GM21360 (cell line): ENCODE measurements around the gene MYO5B.

Experiments
- ATAC-seq: cut with Tn5 transposase; IDR thresholded peaks from one replicate; pipeline ENCODE4 v1.9.1; 2021; ENCODE audit warnings: mild to moderate bottlenecking, moderate library complexity; ENCODE audit not compliant: unreplicated experiment

MYO5B gene

GRCh38 chr18:50073319-50073718, 121.6 kb downstream of the MYO5B start:
- ATAC-seq, result no peak

- ATAC-seq, result no peak
Observed at GRCh38 chr18:50072146-50072545, 122.8 kb downstream of the MYO5B start.

- ATAC-seq, result no peak
Observed at GRCh38 chr18:50071397-50071796, 123.5 kb downstream of the MYO5B start.

- ATAC-seq, result no peak
Observed at GRCh38 chr18:50069422-50069821, 125.5 kb downstream of the MYO5B start.

- ATAC-seq, result no peak
Observed at GRCh38 chr18:50065527-50065926, 129.4 kb downstream of the MYO5B start.

GRCh38 chr18:50065039-50065438, 129.9 kb downstream of the MYO5B start:
- ATAC-seq, result no peak

- no peak for ATAC-seq
Observed at GRCh38 chr18:50061876-50062517, 132.9 kb downstream of the MYO5B start.

- no peak for ATAC-seq
Observed at GRCh38 chr18:50060822-50061221, 134.1 kb downstream of the MYO5B start.

- no peak for ATAC-seq
Observed at GRCh38 chr18:50058731-50059130, 136.2 kb downstream of the MYO5B start.

- no peak for ATAC-seq
Observed at GRCh38 chr18:50057009-50057408, 137.9 kb downstream of the MYO5B start.

GRCh38 chr18:50056185-50056584, 138.8 kb downstream of the MYO5B start:
- no peak for ATAC-seq

- no peak for ATAC-seq
Observed at GRCh38 chr18:50055488-50055887, 139.5 kb downstream of the MYO5B start.

GRCh38 chr18:50053111-50053510, 141.8 kb downstream of the MYO5B start:
- no peak for ATAC-seq

- ATAC-seq, result no peak
Observed at GRCh38 chr18:50051288-50051687, 143.7 kb downstream of the MYO5B start.

- no peak for ATAC-seq
Observed at GRCh38 chr18:50045126-50045525, 149.8 kb downstream of the MYO5B start.

GRCh38 chr18:50044402-50044801, 150.5 kb downstream of the MYO5B start:
- no peak for ATAC-seq

- no peak for ATAC-seq
Observed at GRCh38 chr18:50042611-50043010, 152.3 kb downstream of the MYO5B start.

GRCh38 chr18:50039746-50040145, 155.2 kb downstream of the MYO5B start:
- no peak for ATAC-seq

GRCh38 chr18:50038448-50038847, 156.5 kb downstream of the MYO5B start:
- ATAC-seq, result no peak

GRCh38 chr18:50034029-50034428, 160.9 kb downstream of the MYO5B start:
- ATAC-seq, result no peak

GRCh38 chr18:50033004-50033403, 161.9 kb downstream of the MYO5B start:
- no peak for ATAC-seq

- ATAC-seq, result no peak
Observed at GRCh38 chr18:50030146-50030545, 164.8 kb downstream of the MYO5B start.

GRCh38 chr18:50027996-50028395, 167.0 kb downstream of the MYO5B start:
- no peak for ATAC-seq
